ENCODE measurements around the gene UGGT2. TPM values are rescaled to one million over a fixed set of nuclear protein-coding genes. Genes with fewer than 3 reads are reported as not detected.

The UGGT2 gene
- polyA plus RNA-seq, 6 donors from 2014 or later, result 0.22 to 0.58 TPM; not detected in 4

DNA sequence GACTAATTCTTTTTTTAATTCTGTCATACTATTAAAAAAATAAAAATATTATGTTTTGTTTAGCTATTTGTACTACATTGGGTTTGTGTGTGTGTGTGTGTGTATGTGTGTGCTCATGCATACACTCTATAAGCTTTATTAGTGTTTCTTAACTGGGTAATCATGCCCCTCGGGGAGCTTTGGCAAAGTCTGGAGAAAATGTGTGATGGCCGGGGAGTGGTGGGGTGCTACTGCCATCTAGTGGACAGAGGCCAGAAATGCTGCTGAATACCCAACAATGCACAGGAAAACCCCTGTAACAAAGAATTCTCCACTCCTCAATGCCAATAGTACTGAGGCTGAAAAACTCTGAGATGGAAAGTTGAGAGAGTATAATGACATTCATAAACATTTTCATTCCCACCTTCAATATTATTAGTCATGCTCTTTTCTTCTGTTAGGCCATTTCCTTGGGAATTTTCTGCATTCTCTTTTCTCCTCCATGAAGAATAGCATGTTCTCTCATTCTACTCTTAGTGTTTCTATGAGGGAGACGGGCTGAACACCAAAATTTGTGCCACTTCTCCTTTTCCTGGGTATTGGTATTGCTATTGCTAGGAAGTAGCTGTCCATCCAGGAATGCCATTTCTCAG is 219.0 kb downstream of the UGGT2 start:
- H3K36me3 Mint-ChIP-seq, result no peaks in the 10 kb centered on the region
- ATAC-seq (ENCODE audit: low read depth in 2 of 2) (peak; percentile 27 to 70), DNase-seq (peak; percentile 46)
- peaks cover 2 to 31% (median 13%) of the 10 kb centered on the region in 7 donors for H3K9me3 Mint-ChIP-seq
- no peak overlapping the region for H3K4me3 Mint-ChIP-seq
- H3K4me1 Mint-ChIP-seq, result no peaks in the 10 kb centered on the region
- peaks cover 0 to 8% (median 6%) of the 10 kb centered on the region in 3 donors for H3K27me3 Mint-ChIP-seq
- peak overlapping the region in 1 of 6 donors; percentile 21 for H3K27ac Mint-ChIP-seq

- DNase-seq, result no peak
- no peak for ATAC-seq (ENCODE audit: low read depth in 2 of 2)
Observed at GRCh38 chr13:95833719-95834118, 219.5 kb downstream of the UGGT2 start.

GRCh38 chr13:95833126-95833525 is 220.1 kb downstream of the UGGT2 start:
- Mint-ChIP-seq H3K9me3 (peaks cover 2 to 31% (median 16%) of the 10 kb centered on the region in 7 donors), H3K27ac (no peak overlapping the region), H3K4me1 (no peaks in the 10 kb centered on the region), H3K4me3 (no peak overlapping the region), H3K27me3 (peaks cover 0 to 12% (median 9%) of the 10 kb centered on the region in 3 donors), H3K36me3 (no peaks in the 10 kb centered on the region)
- DNase-seq (no peak), ATAC-seq (ENCODE audit: low read depth in 2 of 2) (no peak)

More at GRCh38 chr13:95833719-95834118, 219.5 kb downstream of the UGGT2 start:
- H3K36me3 Mint-ChIP-seq, result no peaks in the 10 kb centered on the region
- no peak overlapping the region for H3K4me3 Mint-ChIP-seq
- H3K9me3 Mint-ChIP-seq, result peaks cover 2 to 31% (median 15%) of the 10 kb centered on the region in 7 donors
- peak overlapping the region in 1 of 6 donors; percentile 0 for H3K27ac Mint-ChIP-seq
- peaks cover 0 to 8% (median 6%) of the 10 kb centered on the region in 3 donors for H3K27me3 Mint-ChIP-seq
- H3K4me1 Mint-ChIP-seq, result no peaks in the 10 kb centered on the region

GRCh38 chr13:95822303-95822702 is 230.9 kb downstream of the UGGT2 start:
- Mint-ChIP-seq H3K4me1 (no peaks in the 10 kb centered on the region), H3K4me3 (no peak overlapping the region), H3K27ac (peak overlapping the region in 1 of 6 donors; percentile 7), H3K36me3 (no peaks in the 10 kb centered on the region), H3K27me3 (peaks cover 0 to 19% (median 11%) of the 10 kb centered on the region in 3 donors), H3K9me3 (peaks cover 0 to 7% (median 2%) of the 10 kb centered on the region in 7 donors)
- ATAC-seq (ENCODE audit: low read depth in 2 of 2) (no peak), DNase-seq (no peak)

- Mint-ChIP-seq H3K4me3 (no peak overlapping the region), H3K9me3 (peaks cover 7 to 29% (median 16%) of the 10 kb centered on the region in 7 donors), H3K27me3 (peaks cover 4 to 8% (median 6%) of the 10 kb centered on the region in 3 donors), H3K36me3 (peaks cover 2 to 6% of the 10 kb centered on the region in 2 donors), H3K4me1 (no peaks in the 10 kb centered on the region), H3K27ac (no peak overlapping the region)
- ATAC-seq (ENCODE audit: low read depth in 2 of 2) (no peak), DNase-seq (no peak)
Observed at GRCh38 chr13:95814495-95814894, 238.7 kb downstream of the UGGT2 start.

DNA sequence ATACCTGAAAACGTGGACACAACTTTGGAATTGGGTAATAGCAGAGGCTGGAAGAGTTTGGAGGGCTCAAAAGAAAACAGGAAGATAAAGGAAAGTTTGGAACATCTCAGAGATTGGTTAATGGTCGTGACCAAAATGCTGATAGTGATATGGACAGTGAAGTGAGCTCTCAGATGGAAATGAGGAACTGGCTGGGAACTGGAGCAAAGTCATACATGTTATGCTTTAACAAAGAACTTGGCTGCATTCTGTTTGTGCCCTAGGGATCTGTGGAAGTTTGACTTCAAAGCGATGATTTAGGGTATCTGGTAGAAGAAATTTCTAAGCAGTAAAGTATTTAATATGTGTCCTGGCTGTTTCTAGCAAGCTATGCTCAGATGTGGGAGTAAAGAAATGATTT is 240.1 kb downstream of the UGGT2 start:
- Mint-ChIP-seq H3K36me3 (peaks cover 6 to 11% of the 10 kb centered on the region in 2 donors), H3K27me3 (peaks cover 5 to 12% (median 11%) of the 10 kb centered on the region in 3 donors), H3K4me1 (no peaks in the 10 kb centered on the region), H3K4me3 (no peak overlapping the region), H3K27ac (peak overlapping the region in 1 of 6 donors; percentile 66), H3K9me3 (peaks cover 8 to 36% (median 21%) of the 10 kb centered on the region in 7 donors)
- ATAC-seq (ENCODE audit: low read depth in 2 of 2) (no peak), DNase-seq (no peak)

DNA sequence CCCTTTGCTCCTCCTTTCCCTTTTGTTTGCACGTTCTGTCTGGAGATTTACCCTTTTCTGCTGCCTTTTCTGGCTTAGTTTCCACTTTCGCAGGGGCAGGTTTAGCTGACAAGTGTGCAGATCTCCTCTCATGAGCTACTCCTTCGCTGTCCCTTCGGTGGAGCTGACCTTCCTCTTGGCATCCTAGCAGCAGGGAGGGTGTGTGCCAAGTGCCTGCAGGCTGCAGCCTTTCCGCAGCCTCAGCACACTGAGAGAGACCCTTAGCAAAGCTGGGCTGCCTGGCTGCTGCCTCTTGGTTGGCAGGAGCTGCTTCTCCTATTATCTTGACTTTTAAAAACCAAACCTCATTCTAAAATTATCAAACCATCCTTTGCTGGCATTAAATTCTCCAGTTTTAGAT is 243.8 kb downstream of the UGGT2 start:
- Mint-ChIP-seq H3K4me1 (no peaks in the 10 kb centered on the region), H3K36me3 (peaks cover 6 to 11% of the 10 kb centered on the region in 2 donors), H3K4me3 (no peak overlapping the region), H3K27me3 (peaks cover 10 to 17% (median 11%) of the 10 kb centered on the region in 3 donors), H3K27ac (no peak overlapping the region), H3K9me3 (peaks cover 12 to 51% (median 24%) of the 10 kb centered on the region in 7 donors)
- ATAC-seq (ENCODE audit: low read depth in 2 of 2), result no peak
- DNase-seq, result no peak

- ATAC-seq (ENCODE audit: low read depth in 2 of 2), result no peak
- DNase-seq, result no peak
- Mint-ChIP-seq H3K36me3 (peaks cover 6 to 11% of the 10 kb centered on the region in 2 donors), H3K27ac (no peak overlapping the region), H3K4me3 (no peak overlapping the region), H3K27me3 (peaks cover 11 to 21% (median 16%) of the 10 kb centered on the region in 3 donors), H3K9me3 (peaks cover 9 to 45% (median 15%) of the 10 kb centered on the region in 7 donors), H3K4me1 (no peaks in the 10 kb centered on the region)
Observed at GRCh38 chr13:95805921-95806320, 247.3 kb downstream of the UGGT2 start.

DNA sequence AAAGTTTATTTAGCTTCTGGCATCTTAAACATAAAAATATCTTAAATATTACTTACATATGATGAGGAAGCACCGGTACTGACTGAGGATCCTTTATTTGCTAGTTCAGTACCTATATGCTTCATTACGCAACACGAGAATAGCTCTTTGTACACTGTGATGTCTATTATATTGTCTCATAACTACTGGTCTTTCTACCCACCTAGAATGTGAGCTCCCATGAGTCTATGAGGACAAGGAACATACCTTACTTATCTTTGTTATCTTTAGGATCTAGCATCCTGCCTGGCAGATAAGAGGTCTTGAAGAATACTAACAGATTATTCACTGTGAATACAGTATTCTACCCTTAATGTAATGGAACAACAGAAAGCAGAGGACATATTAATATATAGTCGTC is 251.4 kb downstream of the UGGT2 start:
- no peak overlapping the region for H3K27ac Mint-ChIP-seq
- ATAC-seq (ENCODE audit: low read depth in 2 of 2) (no peak), DNase-seq (no peak)
- peaks cover 0 to 7% (median 6%) of the 10 kb centered on the region in 3 donors for H3K27me3 Mint-ChIP-seq
- no peaks in the 10 kb centered on the region for H3K36me3 Mint-ChIP-seq
- peaks cover 0 to 31% (median 6%) of the 10 kb centered on the region in 7 donors for H3K9me3 Mint-ChIP-seq
- H3K4me1 Mint-ChIP-seq, result no peaks in the 10 kb centered on the region
- H3K4me3 Mint-ChIP-seq, result no peak overlapping the region

DNA sequence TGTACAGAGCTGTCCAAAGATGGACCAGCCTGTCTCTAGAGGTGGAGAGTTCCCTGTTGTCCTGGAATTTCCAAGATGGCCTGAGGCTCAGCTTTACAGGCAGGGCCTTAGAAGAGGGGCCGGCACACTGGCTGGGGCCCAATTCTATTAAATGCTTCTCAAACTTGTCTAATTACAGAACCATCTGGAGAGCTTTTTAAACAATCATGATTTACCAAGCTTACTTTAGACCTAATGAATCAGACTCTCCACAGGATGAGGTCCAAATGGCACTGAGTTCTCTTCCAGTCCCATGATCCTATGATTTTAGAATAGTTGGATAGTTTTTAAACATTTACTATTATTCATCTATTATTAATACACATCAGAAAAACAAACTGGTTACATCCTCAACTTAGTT is 252.8 kb downstream of the UGGT2 start:
- no peak overlapping the region for H3K4me3 Mint-ChIP-seq
- peaks cover 0 to 20% (median 4%) of the 10 kb centered on the region in 7 donors for H3K9me3 Mint-ChIP-seq
- ATAC-seq (ENCODE audit: low read depth in 2 of 2), result no peak
- H3K36me3 Mint-ChIP-seq, result no peaks in the 10 kb centered on the region
- no peaks in the 10 kb centered on the region for H3K4me1 Mint-ChIP-seq
- no peak overlapping the region for H3K27ac Mint-ChIP-seq
- H3K27me3 Mint-ChIP-seq, result peaks cover 0 to 7% (median 6%) of the 10 kb centered on the region in 3 donors
- DNase-seq, result no peak

GRCh38 chr13:95797016-95797415 is 256.2 kb downstream of the UGGT2 start:
- peaks cover 0 to 5% of the 10 kb centered on the region in 2 donors for H3K36me3 Mint-ChIP-seq
- H3K9me3 Mint-ChIP-seq, result no peaks in the 10 kb centered on the region
- ATAC-seq (ENCODE audit: low read depth in 2 of 2) (no peak), DNase-seq (no peak)
- H3K27ac Mint-ChIP-seq, result no peak overlapping the region
- H3K27me3 Mint-ChIP-seq, result no peaks in the 10 kb centered on the region
- H3K4me1 Mint-ChIP-seq, result no peaks in the 10 kb centered on the region
- H3K4me3 Mint-ChIP-seq, result no peak overlapping the region

- DNase-seq, result no peak
- peaks cover 0 to 4% (median 0%) of the 10 kb centered on the region in 3 donors for H3K4me1 Mint-ChIP-seq
- H3K4me3 Mint-ChIP-seq, result no peak overlapping the region
- peak overlapping the region in 1 of 6 donors; percentile 16 for H3K27ac Mint-ChIP-seq
- peaks cover 15 to 26% of the 10 kb centered on the region in 2 donors for H3K36me3 Mint-ChIP-seq
- H3K27me3 Mint-ChIP-seq, result no peaks in the 10 kb centered on the region
- ATAC-seq (ENCODE audit: low read depth in 2 of 2), result no peak
- peaks cover 0 to 8% (median 0%) of the 10 kb centered on the region in 7 donors for H3K9me3 Mint-ChIP-seq
Observed at GRCh38 chr13:95793781-95794180, 259.4 kb downstream of the UGGT2 start.

- Mint-ChIP-seq H3K27ac (peak overlapping the region in 2 of 6 donors; percentile 24 to 49), H3K4me1 (peaks cover 0 to 4% (median 0%) of the 10 kb centered on the region in 3 donors), H3K9me3 (peaks cover 0 to 12% (median 1%) of the 10 kb centered on the region in 7 donors), H3K27me3 (no peaks in the 10 kb centered on the region), H3K36me3 (peaks cover 22 to 32% of the 10 kb centered on the region in 2 donors), H3K4me3 (no peak overlapping the region)
- DNase-seq, result no peak
- ATAC-seq (ENCODE audit: low read depth in 2 of 2), result no peak
Observed at GRCh38 chr13:95793018-95793555, 260.1 kb downstream of the UGGT2 start.
